ENCODE data around the gene ARHGAP23.

Gene ARHGAP23

DNA sequence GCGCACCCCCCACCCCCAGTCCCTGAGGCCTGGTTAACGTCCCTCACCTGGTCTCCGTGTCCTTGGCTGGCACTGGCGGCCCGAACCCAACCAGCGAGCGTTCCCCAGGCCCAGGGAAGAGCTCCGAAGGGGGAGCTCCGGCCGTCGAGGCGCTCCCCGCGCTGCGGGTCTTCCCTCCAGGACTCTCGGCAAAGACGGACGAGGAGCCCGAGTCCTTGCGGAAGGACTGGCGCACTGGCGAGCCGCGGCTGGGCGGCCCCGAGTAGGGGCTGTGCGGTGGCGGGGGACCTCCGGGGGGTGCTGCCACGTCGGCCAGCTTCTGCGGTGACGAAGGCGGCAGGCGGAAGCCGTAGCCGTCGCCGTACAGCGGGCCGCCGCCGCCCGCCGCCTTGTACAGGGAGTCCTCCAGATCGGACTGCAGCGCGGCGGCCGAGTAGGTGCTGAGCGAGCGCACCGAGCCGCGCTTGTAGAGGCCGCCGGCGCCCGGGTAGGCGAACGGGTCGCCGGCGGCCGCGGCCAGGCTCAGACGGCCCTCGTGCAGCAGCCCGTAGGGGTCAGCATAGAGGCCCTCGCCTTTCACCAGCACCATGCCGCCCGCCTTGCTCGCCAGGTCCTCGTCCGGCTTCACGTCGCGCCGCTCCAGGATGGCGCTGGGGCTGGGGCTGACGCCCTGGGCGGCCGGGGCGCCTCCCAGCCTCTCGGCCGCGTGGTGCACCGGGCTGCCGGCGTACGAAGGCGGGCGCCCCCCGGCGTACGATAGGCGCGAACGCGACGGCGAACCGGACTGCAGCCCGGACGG is 133.4 kb downstream of the ARHGAP23 start:
- no CpG with 5 or more reads among the region's 105 CpGs for WGBS (ENCODE audit: extremely low coverage, insufficient coverage, low lambda C conversion rate)
- peaks cover 40% of the 10 kb centered on the region for H3K27me3 ChIP-seq (ENCODE audit: insufficient read depth, low read length, poor library complexity)
- H2AK5ac ChIP-seq (ENCODE audit: low read length): no peak overlapping the region
- peaks cover 12% of the 10 kb centered on the region for H3K4me1 ChIP-seq (ENCODE audit: control insufficient read depth, low read depth, low read length)
- no peak overlapping the region for H2BK15ac ChIP-seq (replicated peaks; ENCODE audit: low read depth)
- no peak overlapping the region for H4K8ac ChIP-seq (ENCODE audit: low read depth, low read length)
- H3K9ac ChIP-seq (ENCODE audit: low read length): no peak overlapping the region
- no peak overlapping the region for H3K4ac ChIP-seq (ENCODE audit: low read depth, low read length)
- no peak overlapping the region for H3K4me2 ChIP-seq (ENCODE audit: low read length)
- no peak overlapping the region for H3K56ac ChIP-seq (ENCODE audit: low read length)
- H4K5ac ChIP-seq (ENCODE audit: low read length): no peak overlapping the region
- no peaks in the 10 kb centered on the region for H3K79me2 ChIP-seq (ENCODE audit: control insufficient read depth, insufficient read depth, low read length)
- no peak overlapping the region for H3K27ac ChIP-seq (ENCODE audit: low read depth, low read length)
- H2BK120ac ChIP-seq (ENCODE audit: low read depth, low read length): no peak overlapping the region
- H3K23ac ChIP-seq (ENCODE audit: low read length): no peak overlapping the region
- H3K18ac ChIP-seq (ENCODE audit: low read length): no peak overlapping the region
- H3K36me3 ChIP-seq (ENCODE audit: control insufficient read depth, insufficient read depth, low read length): no peaks in the 10 kb centered on the region
- H2BK5ac ChIP-seq (ENCODE audit: low read length): no peak overlapping the region
- DNase-seq: peak; percentile 65
- H3K4me3 ChIP-seq (ENCODE audit: low read length): no peak overlapping the region
- no peaks in the 10 kb centered on the region for H3K79me1 ChIP-seq (ENCODE audit: low read length)
